NOMO-1 treated with dmso at 0.1 percent for 144 hours (cell line): Measurements from ENCODE around the gene DNAJC7.

Experiments
- DNase-seq: peaks from one replicate; lab custom pipeline; 2025; ENCODE audit not compliant: unreplicated experiment; lab: John Stamatoyannopoulos, UW

DNAJC7 gene

GRCh38 chr17:41976142-41976768 lies 41.0 kb downstream of the DNAJC7 start:
- no peak for DNase-seq

GRCh38 chr17:41975099-41976083 lies 41.8 kb downstream of the DNAJC7 start:
- DNase-seq: no peak

GRCh38 chr17:41974658-41975057 lies 42.6 kb downstream of the DNAJC7 start:
- no peak for DNase-seq

- DNase-seq: no peak
Measured at GRCh38 chr17:41974031-41974430, 43.2 kb downstream of the DNAJC7 start.

- no peak for DNase-seq
Measured at GRCh38 chr17:41973408-41973811, 43.8 kb downstream of the DNAJC7 start.

- no peak for DNase-seq
Measured at GRCh38 chr17:41972571-41973407, 44.5 kb downstream of the DNAJC7 start.

- DNase-seq: no peak
Measured at GRCh38 chr17:41971721-41972523, 45.3 kb downstream of the DNAJC7 start.

- no peak for DNase-seq
Measured at GRCh38 chr17:41970901-41971331, 46.3 kb downstream of the DNAJC7 start.

GRCh38 chr17:41968676-41969075 lies 48.6 kb downstream of the DNAJC7 start:
- DNase-seq: no peak

- no peak for DNase-seq
Measured at GRCh38 chr17:41967921-41968578, 49.2 kb downstream of the DNAJC7 start.

- no peak for DNase-seq
Measured at GRCh38 chr17:41967141-41967920, 49.9 kb downstream of the DNAJC7 start.

GRCh38 chr17:41966463-41967140 lies 50.6 kb downstream of the DNAJC7 start, which contains the start of gene CNP:
TSS of gene CNP (plus strand) at chr17:41966795. CDS start at chr17:41966885, 90 bp downstream.
- DNase-seq: peak; percentile 70

GRCh38 chr17:41965694-41966462 lies 51.4 kb downstream of the DNAJC7 start:
- no peak for DNase-seq

- peak; percentile 45 for DNase-seq
Measured at GRCh38 chr17:41962768-41963434, 54.3 kb downstream of the DNAJC7 start.

- DNase-seq: no peak
Measured at GRCh38 chr17:41962111-41962510, 55.1 kb downstream of the DNAJC7 start.

GRCh38 chr17:41959336-41960095 lies 57.7 kb downstream of the DNAJC7 start:
- DNase-seq: peak; percentile 48

- no peak for DNase-seq
Measured at GRCh38 chr17:41959030-41959335, 58.3 kb downstream of the DNAJC7 start.
